ENCODE measurements around the gene SAMM50.

DNA sequence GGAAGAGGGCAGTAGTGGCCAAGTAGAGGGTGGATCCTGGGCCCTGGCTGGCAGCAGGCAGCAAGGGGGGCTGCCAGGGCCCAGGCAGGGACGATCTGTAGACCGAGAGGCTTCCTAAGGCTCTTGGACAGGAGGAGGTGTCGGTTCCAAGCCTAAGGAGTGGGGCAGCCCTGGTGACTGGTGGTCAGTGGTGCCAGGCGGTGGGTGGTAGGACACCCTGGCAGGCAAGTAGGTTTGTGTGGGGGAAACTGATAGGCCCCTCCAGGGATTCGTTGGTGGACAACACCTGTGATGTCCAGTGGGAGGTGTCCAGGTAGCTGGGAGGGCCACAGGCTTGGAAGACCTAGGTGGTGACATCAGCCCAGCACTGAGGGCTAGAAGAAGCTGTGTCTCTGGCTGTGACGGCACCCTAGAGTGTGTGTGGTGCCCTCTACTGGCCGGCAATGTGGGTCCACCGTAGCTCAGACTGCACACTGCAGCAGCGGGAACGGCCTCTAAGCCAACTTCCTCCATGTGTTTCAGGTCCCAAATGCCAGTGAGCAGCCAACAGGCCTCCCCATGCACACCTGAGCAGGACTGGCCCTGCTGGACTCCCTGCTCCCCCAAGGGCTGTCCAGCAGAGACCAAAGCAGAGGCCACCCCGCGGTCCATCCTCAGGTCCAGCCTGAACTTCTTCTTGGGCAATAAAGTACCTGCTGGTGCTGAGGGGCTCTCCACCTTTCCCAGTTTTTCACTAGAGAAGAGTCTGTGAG is 9.4 kb upstream of the SAMM50 start:
- TF ChIP-seq EZH2 (IDR thresholded peaks at IDR 0.05; ENCODE audit: insufficient read depth, poor library complexity, severe bottlenecking): no peak
- TF ChIP-seq EZH2phosphoT487 (IDR thresholded peaks at IDR 0.05; ENCODE audit: insufficient read depth, low read depth): no peak

Data from GM23248 (cell line).